A549 treated with CpdA at 1 μM for 4 hours (cell line): Measurements from ENCODE around the gene MS4A3. TPM values are rescaled to one million over a fixed set of nuclear protein-coding genes. Genes with fewer than 3 reads are reported as not detected.

ENCODE experiments used
- total RNA-seq: library from RNA; stranded (reverse); fragments of 200-300 nt; extraction: Qiagen RNA extraction; gene quantifications from 5 replicates; pipeline ENCODE4 v1.2.3, GENCODE V29; 2022; ENCODE audit warnings: low read depth

The MS4A3 gene
- total RNA-seq = not detected in 5 replicates

DNA sequence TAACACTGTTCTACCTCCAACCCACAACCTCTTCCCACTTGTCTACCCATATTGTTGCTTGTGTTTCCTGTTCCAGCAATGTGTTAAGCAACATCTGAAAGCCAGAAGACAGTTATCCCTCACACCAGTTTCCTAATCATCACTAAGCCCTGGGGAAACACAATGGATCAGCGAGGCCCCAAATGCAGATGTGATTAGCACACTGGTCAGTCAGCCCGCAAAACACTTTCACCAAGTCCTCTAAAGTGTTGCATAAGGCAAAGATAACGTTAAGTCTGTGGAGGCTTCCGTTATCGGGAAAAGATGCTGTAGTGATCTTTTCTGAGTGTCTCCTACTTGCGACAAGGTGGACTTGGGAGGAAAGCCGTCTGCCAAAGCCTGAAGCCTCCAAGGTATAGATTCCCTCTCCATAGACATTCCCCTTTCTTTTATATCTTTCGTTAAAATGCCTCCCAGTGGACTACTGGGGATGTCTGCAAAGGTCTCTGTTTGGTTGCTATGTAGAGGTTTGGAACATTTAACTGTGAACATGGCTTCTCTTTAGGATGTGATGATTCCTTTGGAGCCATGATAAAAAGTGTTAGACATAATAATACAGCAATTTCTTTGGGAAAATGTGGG, at the start of gene MS4A3:
MS4A3 (plus strand) TSS at position 317 of the 621 bp plus-strand sequence. CDS start 4,496 bp downstream, outside the sequence.

DNA sequence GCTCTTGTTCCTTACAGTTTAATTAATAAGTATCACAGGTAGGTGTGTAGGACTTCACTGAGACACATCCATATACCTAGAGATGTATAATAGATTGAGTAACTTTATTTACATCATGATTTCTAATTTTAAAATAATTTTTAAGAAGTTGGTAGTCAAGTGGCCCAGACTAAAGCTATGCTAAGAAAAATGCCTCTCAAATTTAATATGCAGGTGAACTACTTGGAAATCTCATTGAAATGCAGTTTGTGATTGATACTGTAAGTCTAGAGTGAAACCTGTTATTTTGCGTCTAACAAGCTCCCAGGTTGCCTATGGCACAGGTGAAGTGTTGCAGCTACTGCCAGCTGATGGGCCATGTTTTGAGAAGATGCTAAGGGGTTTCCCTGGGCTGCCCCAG, 39.6 kb upstream of the MS4A3 start, which contains the start of gene OOSP4B:
OOSP4B (plus strand) TSS at position 301 of the 400 bp plus-strand sequence.

GRCh38 chr11:60040109-60040508, 16.4 kb upstream of the MS4A3 start, which contains the start of gene OOSP2:
Gene OOSP2 (plus strand): TSS chr11:60040409. CDS start chr11:60040460, 51 bp downstream.

DNA sequence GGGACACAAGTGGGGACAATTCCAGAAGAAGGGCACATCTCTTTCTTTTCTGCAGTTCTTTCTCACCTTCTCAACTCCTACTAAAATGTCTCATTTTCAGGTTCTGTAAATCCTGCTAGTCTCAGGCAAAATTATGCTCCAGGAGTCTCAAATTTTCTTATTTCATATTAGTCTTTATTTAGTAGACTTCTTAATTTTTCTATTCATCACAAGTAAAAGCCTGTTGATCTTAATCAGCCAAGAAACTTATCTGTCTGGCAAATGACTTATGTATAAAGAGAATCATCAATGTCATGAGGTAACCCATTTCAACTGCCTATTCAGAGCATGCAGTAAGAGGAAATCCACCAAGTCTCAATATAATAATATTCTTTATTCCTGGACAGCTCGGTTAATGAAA, 31.9 kb downstream of the MS4A3 start, which contains the start of gene MS4A2:
MS4A2 (plus strand) TSS at position 301 of the 400 bp plus-strand sequence. CDS start 102 bp downstream, outside the sequence.

Other genes starting within 250 kb of the MS4A3 start
- gene MRPL16, start 245.9 kb upstream of the MS4A3 start, total RNA-seq = 61.8 to 69.9 TPM (median 64.3 TPM) in 5 replicates
- not detected in 5 replicates for gene CBLIF, start 211.2 kb upstream of the MS4A3 start, total RNA-seq
- gene TCN1, start 190.2 kb upstream of the MS4A3 start, total RNA-seq = 0.19 to 0.57 TPM (median 0.29 TPM) in 4 of 5 replicates, not detected in the other
- gene OOSP3, start 177.9 kb upstream of the MS4A3 start, total RNA-seq = 0.17 TPM in 1 of 5 replicates, not detected in the others
- gene OOSP1, start 118.2 kb upstream of the MS4A3 start, total RNA-seq = not detected in 5 replicates
- not detected in 5 replicates for gene OOSP4A, start 92.6 kb upstream of the MS4A3 start, total RNA-seq
- not detected in 5 replicates for gene OOSP4B, start 39.5 kb upstream of the MS4A3 start, total RNA-seq
- gene OOSP2, start 16.3 kb upstream of the MS4A3 start, total RNA-seq = not detected in 5 replicates
- gene MS4A2, start 32.0 kb downstream of the MS4A3 start, total RNA-seq = not detected in 5 replicates
- gene MS4A6A, start 126.4 kb downstream of the MS4A3 start, total RNA-seq = not detected in 5 replicates
- not detected in 5 replicates for gene MS4A4E, start 186.5 kb downstream of the MS4A3 start, total RNA-seq
- not detected in 5 replicates for gene MS4A4A, start 224.0 kb downstream of the MS4A3 start, total RNA-seq